ENCODE measurements around the gene SLC39A10.
"Not testable (repeated sequence)": the region's sequence is repeated elsewhere in the genome, so short reads cannot be mapped to it uniquely, and the experiment has no call there.

SLC39A10 gene

GRCh38 chr2:195675783-195676427 is 18.9 kb downstream of the SLC39A10 start:
- no peak for DNase-seq

GRCh38 chr2:195677290-195677689 is 20.3 kb downstream of the SLC39A10 start:
- DNase-seq: no peak

GRCh38 chr2:195677884-195678283 is 20.9 kb downstream of the SLC39A10 start:
- DNase-seq: no peak

GRCh38 chr2:195682077-195682476 is 25.1 kb downstream of the SLC39A10 start:
- DNase-seq: no peak

- no peak for DNase-seq
Measured at GRCh38 chr2:195683174-195683573, 26.1 kb downstream of the SLC39A10 start.

- DNase-seq: no peak
Measured at GRCh38 chr2:195686564-195686963, 29.5 kb downstream of the SLC39A10 start.

GRCh38 chr2:195687320-195688086 is 30.5 kb downstream of the SLC39A10 start:
- DNase-seq: no peak

GRCh38 chr2:195692531-195692930 is 35.5 kb downstream of the SLC39A10 start:
- not testable (repeated sequence) for DNase-seq

GRCh38 chr2:195694553-195694952 is 37.5 kb downstream of the SLC39A10 start:
- DNase-seq: no peak

GRCh38 chr2:195695002-195695631 is 38.1 kb downstream of the SLC39A10 start:
- DNase-seq: no peak

- no peak for DNase-seq
Measured at GRCh38 chr2:195696012-195696411, 39.0 kb downstream of the SLC39A10 start.

- no peak for DNase-seq
Measured at GRCh38 chr2:195697681-195698220, 40.7 kb downstream of the SLC39A10 start.

GRCh38 chr2:195700480-195700879 is 43.5 kb downstream of the SLC39A10 start:
- no peak for DNase-seq

- DNase-seq: no peak
Measured at GRCh38 chr2:195706161-195706900, 49.3 kb downstream of the SLC39A10 start.

- DNase-seq: no peak
Measured at GRCh38 chr2:195709901-195710806, 53.1 kb downstream of the SLC39A10 start.

GRCh38 chr2:195711478-195711877 is 54.5 kb downstream of the SLC39A10 start:
- no peak for DNase-seq

- no peak for DNase-seq
Measured at GRCh38 chr2:195716466-195716865, 59.4 kb downstream of the SLC39A10 start.

GRCh38 chr2:195721042-195721441 is 64.0 kb downstream of the SLC39A10 start:
- DNase-seq: no peak

GRCh38 chr2:195722075-195722474 is 65.0 kb downstream of the SLC39A10 start:
- no peak for DNase-seq

- no peak for DNase-seq
Measured at GRCh38 chr2:195727106-195727505, 70.1 kb downstream of the SLC39A10 start.

- DNase-seq: no peak
Measured at GRCh38 chr2:195730912-195731311, 73.9 kb downstream of the SLC39A10 start.

- no peak for DNase-seq
Measured at GRCh38 chr2:195732574-195732973, 75.5 kb downstream of the SLC39A10 start.
